ENCODE results near the gene GEMIN2.
"Not testable (repeated sequence)": the region's sequence is repeated elsewhere in the genome, so short reads cannot be mapped to it uniquely, and the experiment has no call there.

GEMIN2 gene

GRCh38 chr14:39179042-39179441 lies 64.9 kb downstream of the GEMIN2 start:
- no peak for DNase-seq

- DNase-seq = no peak
Measured at GRCh38 chr14:39180553-39180952, 66.4 kb downstream of the GEMIN2 start.

- no peak for DNase-seq
Measured at GRCh38 chr14:39181026-39181692, 67.0 kb downstream of the GEMIN2 start.

- no peak for DNase-seq
Measured at GRCh38 chr14:39181693-39182047, 67.5 kb downstream of the GEMIN2 start.

GRCh38 chr14:39182770-39183684 lies 68.9 kb downstream of the GEMIN2 start:
- DNase-seq = no peak

- DNase-seq = not testable (repeated sequence)
Measured at GRCh38 chr14:39183685-39184003, 69.5 kb downstream of the GEMIN2 start.

GRCh38 chr14:39184628-39185255 lies 70.6 kb downstream of the GEMIN2 start:
- no peak for DNase-seq

GRCh38 chr14:39185256-39186049 lies 71.3 kb downstream of the GEMIN2 start:
- DNase-seq = no peak

All from CD4-positive, alpha-beta T cell treated with Interleukin-17A for 4 hours (primary cell).